Fibroblast of the aortic adventitia (primary cell): ENCODE measurements around the gene DLX2. TPM values are rescaled to one million over a fixed set of nuclear protein-coding genes. Genes with fewer than 3 reads are reported as not detected.
A peak's percentile ranks its signal among the peaks of the same experiment; 100 is the strongest.
"Not testable (repeated sequence)": the region's sequence is repeated elsewhere in the genome, so short reads cannot be mapped to it uniquely, and the experiment has no call there.

Source experiments
- DNase-seq: peaks from one replicate; pipeline ENCODE4 v3.0.0-alpha.2; 2010; ENCODE audit warnings: low read depth
- H3K4me3 ChIP-seq: 2 replicates; pipeline ENCODE4 v1.5.1; 2011; ENCODE audit warnings: low read depth, mild to moderate bottlenecking, control low read depth, low read length, moderate library complexity
- total RNA-seq: library from RNA; depleted of rRNA; stranded (reverse); fragments of >200 nt; gene quantifications from 2 replicates; pipeline ENCODE4 v1.2.3, GENCODE V29; 2012; ENCODE audit warnings: low replicate concordance
- TF ChIP-seq, protein P1 (sequence below): IDR thresholded peaks from 2 replicates; pipeline ENCODE4 v1.5.1; 2011; ENCODE audit warnings: mild to moderate bottlenecking, low read length, control low read depth, inconsistent platforms; ENCODE audit not compliant: insufficient read depth

The DLX2 gene
- 0.72 TPM in 1 of 2 replicates, not detected in the other for total RNA-seq

DNA sequence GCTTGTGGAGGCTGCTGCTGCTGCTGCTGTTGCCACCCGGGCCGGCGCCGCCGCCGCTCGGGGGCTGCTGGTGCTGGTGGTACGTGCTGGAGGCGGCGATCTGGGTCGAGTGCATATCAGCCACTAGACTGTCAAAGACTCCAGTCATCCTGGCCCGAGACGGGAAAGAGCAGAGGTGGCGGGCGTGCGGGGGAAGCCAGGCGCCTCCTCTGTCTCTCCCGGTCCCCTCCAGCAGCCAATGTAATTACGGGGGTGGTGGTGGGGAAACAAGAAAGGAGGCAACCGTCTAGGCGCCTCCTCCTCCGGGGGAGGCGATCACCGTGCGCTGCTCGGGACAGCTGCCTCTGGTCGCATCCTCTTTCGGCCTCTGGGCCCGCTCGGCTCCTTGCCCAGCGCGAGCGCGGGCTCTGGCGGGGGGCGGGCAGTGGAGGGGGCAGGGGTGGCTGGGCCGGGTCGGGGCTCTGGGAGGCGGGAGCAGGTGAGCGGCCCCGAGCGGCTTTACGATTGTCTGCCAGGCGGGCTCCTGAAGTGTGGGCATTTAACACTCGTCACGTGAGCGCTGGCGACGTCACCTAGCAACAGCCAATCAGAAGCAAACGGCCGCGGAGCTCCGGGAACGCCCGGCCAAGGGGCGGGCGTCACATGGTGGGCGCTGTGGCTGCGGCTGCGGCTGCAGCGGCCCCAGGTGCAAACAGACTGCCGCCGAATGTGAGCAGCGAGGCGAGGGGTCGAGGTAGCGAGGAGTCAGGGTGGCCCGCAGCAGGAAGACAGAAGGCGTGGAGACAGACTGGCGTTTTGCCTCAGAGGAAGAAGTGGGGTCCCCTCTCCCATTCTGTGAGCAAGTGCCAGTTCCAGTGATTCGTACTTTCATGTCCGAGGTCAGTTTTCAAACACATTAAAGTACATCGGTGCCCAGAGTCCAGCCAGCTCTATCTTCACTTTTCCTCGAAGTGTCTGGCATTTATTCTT is at the start of gene DLX2:
TSS of gene DLX2 (minus strand) at position 510 of the 969 bp plus-strand sequence. CDS start at position 148, 362 bp downstream.
- TF ChIP-seq, protein P1, sequence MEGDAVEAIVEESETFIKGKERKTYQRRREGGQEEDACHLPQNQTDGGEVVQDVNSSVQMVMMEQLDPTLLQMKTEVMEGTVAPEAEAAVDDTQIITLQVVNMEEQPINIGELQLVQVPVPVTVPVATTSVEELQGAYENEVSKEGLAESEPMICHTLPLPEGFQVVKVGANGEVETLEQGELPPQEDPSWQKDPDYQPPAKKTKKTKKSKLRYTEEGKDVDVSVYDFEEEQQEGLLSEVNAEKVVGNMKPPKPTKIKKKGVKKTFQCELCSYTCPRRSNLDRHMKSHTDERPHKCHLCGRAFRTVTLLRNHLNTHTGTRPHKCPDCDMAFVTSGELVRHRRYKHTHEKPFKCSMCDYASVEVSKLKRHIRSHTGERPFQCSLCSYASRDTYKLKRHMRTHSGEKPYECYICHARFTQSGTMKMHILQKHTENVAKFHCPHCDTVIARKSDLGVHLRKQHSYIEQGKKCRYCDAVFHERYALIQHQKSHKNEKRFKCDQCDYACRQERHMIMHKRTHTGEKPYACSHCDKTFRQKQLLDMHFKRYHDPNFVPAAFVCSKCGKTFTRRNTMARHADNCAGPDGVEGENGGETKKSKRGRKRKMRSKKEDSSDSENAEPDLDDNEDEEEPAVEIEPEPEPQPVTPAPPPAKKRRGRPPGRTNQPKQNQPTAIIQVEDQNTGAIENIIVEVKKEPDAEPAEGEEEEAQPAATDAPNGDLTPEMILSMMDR, result no peak
- H3K4me3 ChIP-seq, result peak within 1 kb of the TSS; percentile 77
- peak; percentile 88 for DNase-seq

DNA sequence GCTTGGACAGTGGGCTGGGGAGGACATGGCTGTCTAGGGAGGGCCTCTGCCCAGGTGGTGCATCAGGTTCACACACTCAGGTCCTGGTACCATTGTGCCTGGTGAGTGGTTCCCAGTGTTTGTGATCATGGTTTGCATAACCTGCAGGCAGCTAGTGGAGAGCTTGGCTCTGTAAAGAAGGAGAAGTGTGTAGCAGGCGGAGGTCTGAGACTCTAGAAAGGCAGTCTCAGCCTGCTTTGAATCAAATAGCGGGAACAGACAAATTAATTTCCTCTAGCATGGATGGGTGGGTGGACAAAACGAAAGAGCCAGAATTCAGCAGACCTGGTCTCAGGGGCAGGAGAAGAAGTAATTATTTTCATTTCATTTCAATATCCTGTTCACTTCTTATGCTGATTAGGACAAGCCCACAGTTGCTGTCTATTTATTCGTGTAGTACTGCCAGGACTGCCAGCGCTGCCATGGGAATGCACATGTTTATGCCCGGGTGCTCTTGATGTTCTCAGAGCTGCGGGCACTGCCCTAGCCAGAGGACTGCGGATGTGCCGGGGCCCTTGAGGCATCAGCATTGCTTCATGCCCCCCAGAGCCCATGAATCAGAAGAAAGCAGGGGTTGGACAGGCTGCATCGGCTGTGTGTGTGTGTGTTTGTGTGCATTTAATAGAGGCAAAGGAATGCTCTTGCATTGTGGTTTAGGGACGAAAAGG is 45.4 kb upstream of the DLX2 start:
- no peak for DNase-seq
- TF ChIP-seq, protein P1, result no peak
- H3K4me3 ChIP-seq, result no peak overlapping the region

DNA sequence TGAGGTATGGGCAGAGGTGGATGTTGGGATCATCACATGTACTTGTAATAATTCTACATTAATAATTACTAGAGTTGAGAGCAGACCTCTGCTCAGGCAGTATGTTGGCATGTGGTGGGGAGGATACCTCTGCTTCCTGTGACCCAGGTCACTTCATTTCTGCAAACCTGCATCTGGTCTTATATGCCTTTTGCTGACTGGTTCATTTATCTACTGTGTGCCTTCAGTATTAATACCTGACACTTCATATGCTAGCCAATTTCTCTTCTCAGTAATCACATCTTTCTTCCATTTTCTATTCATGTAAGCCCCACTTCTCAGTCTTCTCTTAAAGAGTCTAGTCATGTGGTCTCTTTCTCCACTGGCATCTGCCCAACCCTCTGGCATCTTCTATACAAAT is 41.1 kb upstream of the DLX2 start:
- DNase-seq, result no peak
- TF ChIP-seq, protein P1, result no peak
- H3K4me3 ChIP-seq, result no peak overlapping the region

DNA sequence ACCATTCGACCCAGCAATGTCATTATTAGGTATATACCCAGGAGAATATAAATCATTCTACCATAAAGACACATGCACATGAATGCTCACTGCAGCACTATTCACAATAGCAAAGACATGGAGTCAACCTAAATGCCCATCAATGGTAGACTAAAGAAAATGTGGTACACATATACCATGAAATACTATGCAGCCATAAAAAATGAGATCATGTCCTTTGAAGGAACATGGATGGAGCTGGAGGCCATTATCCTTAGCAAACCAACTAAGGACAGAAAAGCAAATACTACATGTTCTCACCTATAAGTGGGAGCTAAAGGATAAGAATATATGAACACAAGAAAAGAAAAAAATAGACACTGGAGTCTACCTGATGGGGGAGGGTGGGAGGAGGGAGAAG is 36.0 kb upstream of the DLX2 start:
- H3K4me3 ChIP-seq, DNase-seq: not testable (repeated sequence)

DNA sequence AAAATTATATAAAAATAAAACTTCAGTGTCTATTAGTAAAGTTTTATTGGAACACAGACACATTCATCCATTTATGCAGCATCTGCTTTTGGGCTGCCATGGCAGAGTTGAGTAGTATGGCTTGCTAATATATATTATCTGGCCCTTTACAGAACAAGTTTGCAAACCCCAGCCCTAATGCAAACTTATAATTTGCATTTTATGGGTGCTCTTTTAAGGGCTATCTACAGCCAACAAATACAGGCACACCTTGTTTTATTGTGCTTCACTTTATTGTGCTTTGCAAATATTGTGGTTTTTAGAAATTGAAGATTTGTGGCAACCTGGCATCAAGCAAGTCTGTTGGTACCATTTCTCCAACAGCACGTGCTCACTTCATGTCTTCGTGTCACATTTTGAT is 35.2 kb upstream of the DLX2 start:
- TF ChIP-seq, protein P1, result no peak
- H3K4me3 ChIP-seq, result no peak overlapping the region
- DNase-seq, result no peak

DNA sequence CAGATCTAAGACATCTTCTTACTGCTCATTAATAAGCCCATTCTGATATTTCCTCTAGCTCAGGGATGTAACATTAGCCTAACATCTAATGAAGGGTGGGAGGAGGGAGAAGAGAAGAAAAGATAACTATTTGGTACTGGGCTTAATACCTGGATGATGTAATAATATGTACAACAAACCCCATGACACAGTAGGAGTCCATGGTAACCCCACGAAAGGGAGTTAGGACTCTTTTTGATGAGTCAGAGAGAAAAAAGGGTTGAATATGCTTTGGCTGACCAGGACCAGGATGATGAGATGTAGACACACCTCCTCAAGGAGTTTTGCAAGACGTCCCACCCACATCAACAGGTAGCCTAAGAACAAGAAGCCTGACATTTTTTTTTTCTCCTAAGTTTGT is 34.4 kb upstream of the DLX2 start:
- no peak overlapping the region for H3K4me3 ChIP-seq
- no peak for DNase-seq
- TF ChIP-seq, protein P1, result no peak

DNA sequence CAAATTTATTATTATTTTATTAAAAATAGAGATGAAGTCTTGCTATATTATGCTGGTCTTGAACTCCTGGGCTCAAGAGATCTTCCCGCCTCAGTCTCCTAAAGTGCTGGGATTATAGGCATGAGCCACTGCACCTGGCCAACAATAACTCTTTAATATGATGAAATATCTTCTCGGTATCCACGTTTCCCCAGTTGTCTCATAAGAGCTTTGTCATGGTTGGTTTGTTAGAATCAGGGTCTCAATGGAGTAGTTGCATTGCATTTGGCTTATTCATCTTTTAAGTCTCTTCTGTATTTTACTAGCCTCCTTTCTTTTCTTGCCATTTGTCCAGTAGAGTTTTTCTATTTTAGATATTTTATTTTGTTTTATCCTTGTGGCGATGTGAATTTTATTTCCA is 32.7 kb upstream of the DLX2 start:
- TF ChIP-seq, protein P1, result no peak
- no peak for DNase-seq
- no peak overlapping the region for H3K4me3 ChIP-seq
